ENCODE results near the gene F2RL3.

DNA sequence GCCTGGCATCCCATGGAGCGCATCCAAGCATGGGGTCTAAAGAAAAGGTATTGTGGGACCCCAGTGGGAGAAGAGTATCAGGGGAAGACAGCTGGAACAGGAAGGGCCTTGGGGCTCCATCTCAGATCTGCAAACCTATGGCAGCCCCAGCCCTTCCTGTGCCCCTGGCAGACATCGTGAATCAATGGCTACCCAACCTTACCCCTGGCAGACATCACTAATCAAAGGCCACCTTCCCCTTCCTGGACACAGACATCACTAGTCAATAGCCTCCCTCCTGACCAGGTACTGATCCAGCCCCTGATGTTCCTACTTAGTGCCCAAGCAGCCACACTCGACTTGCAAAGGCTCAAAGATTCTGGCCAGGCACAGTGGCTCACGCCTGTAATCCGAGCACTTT lies 15.8 kb downstream of the F2RL3 start:
- TF ChIP-seq, protein P1, sequence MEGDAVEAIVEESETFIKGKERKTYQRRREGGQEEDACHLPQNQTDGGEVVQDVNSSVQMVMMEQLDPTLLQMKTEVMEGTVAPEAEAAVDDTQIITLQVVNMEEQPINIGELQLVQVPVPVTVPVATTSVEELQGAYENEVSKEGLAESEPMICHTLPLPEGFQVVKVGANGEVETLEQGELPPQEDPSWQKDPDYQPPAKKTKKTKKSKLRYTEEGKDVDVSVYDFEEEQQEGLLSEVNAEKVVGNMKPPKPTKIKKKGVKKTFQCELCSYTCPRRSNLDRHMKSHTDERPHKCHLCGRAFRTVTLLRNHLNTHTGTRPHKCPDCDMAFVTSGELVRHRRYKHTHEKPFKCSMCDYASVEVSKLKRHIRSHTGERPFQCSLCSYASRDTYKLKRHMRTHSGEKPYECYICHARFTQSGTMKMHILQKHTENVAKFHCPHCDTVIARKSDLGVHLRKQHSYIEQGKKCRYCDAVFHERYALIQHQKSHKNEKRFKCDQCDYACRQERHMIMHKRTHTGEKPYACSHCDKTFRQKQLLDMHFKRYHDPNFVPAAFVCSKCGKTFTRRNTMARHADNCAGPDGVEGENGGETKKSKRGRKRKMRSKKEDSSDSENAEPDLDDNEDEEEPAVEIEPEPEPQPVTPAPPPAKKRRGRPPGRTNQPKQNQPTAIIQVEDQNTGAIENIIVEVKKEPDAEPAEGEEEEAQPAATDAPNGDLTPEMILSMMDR (IDR thresholded peaks at IDR 0.05; ENCODE audit: low read length), result no peak
- no peak for TF ChIP-seq EZH2 (IDR thresholded peaks at IDR 0.05; ENCODE audit: borderline replicate concordance, low read length)

Measured in OCI-LY1 (cell line).